Measurements from ENCODE around the gene STPG4.

The STPG4 gene

GRCh38 chr2:47165001-47165555 is 10.0 kb upstream of the STPG4 start:
- no peaks in the 10 kb centered on the region for H3K27me3 ChIP-seq (replicated peaks; ENCODE audit: insufficient read depth, low read length)
- no peaks in the 10 kb centered on the region for H3K9me2 ChIP-seq (replicated peaks; ENCODE audit: insufficient read depth, low read length)
- no peak overlapping the region for H3K4me2 ChIP-seq (ENCODE audit: low read depth, low read length)
- no peak for TF ChIP-seq EZH2 (optimal IDR thresholded peaks at IDR 0.05; ENCODE audit: low read depth, low read length)
- TF ChIP-seq EZH2phosphoT487 (IDR thresholded peaks at IDR 0.05; ENCODE audit: low read length) = no peak
- TF ChIP-seq CTCF (IDR thresholded peaks at IDR 0.05; ENCODE audit: low read length) = no peak
- 0 out of 2 replicates have a peak, but pooled peaks cover 6% of the 10 kb centered on the region for H3K4me1 ChIP-seq (ENCODE audit: low read length)
- H3K36me3 ChIP-seq (replicated peaks; ENCODE audit: insufficient read depth, low read length) = peaks cover 37% of the 10 kb centered on the region
- H3K9me3 ChIP-seq (replicated peaks; ENCODE audit: insufficient read depth, low read length) = no peaks in the 10 kb centered on the region
- peaks cover 90% of the 10 kb centered on the region for H3K79me2 ChIP-seq (ENCODE audit: low read length)
- no peak for DNase-seq
- H2AFZ ChIP-seq (ENCODE audit: low read length) = no peak overlapping the region
- H3K27ac ChIP-seq (ENCODE audit: low read length) = no peak overlapping the region
- H3F3A ChIP-seq (ENCODE audit: insufficient read depth, low read length) = peaks cover 59% of the 10 kb centered on the region
- H3K4me3 ChIP-seq (ENCODE audit: low read length) = no peak overlapping the region
- peaks cover 72% of the 10 kb centered on the region for H4K20me1 ChIP-seq (ENCODE audit: insufficient read depth, low read length)
- no peak overlapping the region for H3K9ac ChIP-seq (ENCODE audit: low read length)

- Histone ChIP-seq H4K20me1 (ENCODE audit: insufficient read depth, low read length) (peaks cover 55% of the 10 kb centered on the region), H3K79me2 (ENCODE audit: low read length) (peaks cover 67% of the 10 kb centered on the region), H3K9me3 (replicated peaks; ENCODE audit: insufficient read depth, low read length) (no peaks in the 10 kb centered on the region), H3K27me3 (replicated peaks; ENCODE audit: insufficient read depth, low read length) (no peaks in the 10 kb centered on the region), H3K4me3 (ENCODE audit: low read length) (no peak overlapping the region), H3K27ac (ENCODE audit: low read length) (no peak overlapping the region), H3K36me3 (replicated peaks; ENCODE audit: insufficient read depth, low read length) (peaks cover 36% of the 10 kb centered on the region), H3F3A (ENCODE audit: insufficient read depth, low read length) (peaks cover 64% of the 10 kb centered on the region), H3K4me1 (ENCODE audit: low read length) (no peaks in the 10 kb centered on the region), H3K9ac (ENCODE audit: low read length) (no peak overlapping the region), H2AFZ (ENCODE audit: low read length) (no peak overlapping the region), H3K4me2 (ENCODE audit: low read depth, low read length) (no peak overlapping the region), H3K9me2 (replicated peaks; ENCODE audit: insufficient read depth, low read length) (no peaks in the 10 kb centered on the region)
- TF ChIP-seq EZH2phosphoT487 (IDR thresholded peaks at IDR 0.05; ENCODE audit: low read length) (no peak), EZH2 (optimal IDR thresholded peaks at IDR 0.05; ENCODE audit: low read depth, low read length) (no peak), CTCF (IDR thresholded peaks at IDR 0.05; ENCODE audit: low read length) (no peak)
- DNase-seq = no peak
Observed at GRCh38 chr2:47162780-47163179, 7.7 kb upstream of the STPG4 start.

- Histone ChIP-seq H3K27me3 (replicated peaks; ENCODE audit: insufficient read depth, low read length) (no peaks in the 10 kb centered on the region), H3K36me3 (replicated peaks; ENCODE audit: insufficient read depth, low read length) (peaks cover 36% of the 10 kb centered on the region), H3K4me2 (ENCODE audit: low read depth, low read length) (no peak overlapping the region), H3K79me2 (ENCODE audit: low read length) (peaks cover 55% of the 10 kb centered on the region), H3K9me3 (replicated peaks; ENCODE audit: insufficient read depth, low read length) (no peaks in the 10 kb centered on the region), H4K20me1 (ENCODE audit: insufficient read depth, low read length) (peaks cover 57% of the 10 kb centered on the region), H3K9me2 (replicated peaks; ENCODE audit: insufficient read depth, low read length) (no peaks in the 10 kb centered on the region), H3K4me3 (ENCODE audit: low read length) (no peak overlapping the region), H3K9ac (ENCODE audit: low read length) (no peak overlapping the region), H3K4me1 (ENCODE audit: low read length) (peaks cover 7% of the 10 kb centered on the region; the same call in 1 of the 2 replicates), H3K27ac (ENCODE audit: low read length) (no peak overlapping the region), H2AFZ (ENCODE audit: low read length) (no peak overlapping the region), H3F3A (ENCODE audit: insufficient read depth, low read length) (peaks cover 72% of the 10 kb centered on the region)
- DNase-seq = no peak
- TF ChIP-seq CTCF (IDR thresholded peaks at IDR 0.05; ENCODE audit: low read length) = no peak
- no peak for TF ChIP-seq EZH2phosphoT487 (IDR thresholded peaks at IDR 0.05; ENCODE audit: low read length)
- no peak for TF ChIP-seq EZH2 (optimal IDR thresholded peaks at IDR 0.05; ENCODE audit: low read depth, low read length)
Observed at GRCh38 chr2:47161475-47161874, 6.4 kb upstream of the STPG4 start.

Measured in MM.1S (cell line).